ENCODE results near the gene SBK3. TPM values are rescaled to one million over a fixed set of nuclear protein-coding genes. Genes with fewer than 3 reads are reported as not detected.
"Not testable (repeated sequence)": the region's sequence is repeated elsewhere in the genome, so short reads cannot be mapped to it uniquely, and the experiment has no call there.

The SBK3 gene
- total RNA-seq, 1 experiment from 2014 or later = 1.2 TPM

DNA sequence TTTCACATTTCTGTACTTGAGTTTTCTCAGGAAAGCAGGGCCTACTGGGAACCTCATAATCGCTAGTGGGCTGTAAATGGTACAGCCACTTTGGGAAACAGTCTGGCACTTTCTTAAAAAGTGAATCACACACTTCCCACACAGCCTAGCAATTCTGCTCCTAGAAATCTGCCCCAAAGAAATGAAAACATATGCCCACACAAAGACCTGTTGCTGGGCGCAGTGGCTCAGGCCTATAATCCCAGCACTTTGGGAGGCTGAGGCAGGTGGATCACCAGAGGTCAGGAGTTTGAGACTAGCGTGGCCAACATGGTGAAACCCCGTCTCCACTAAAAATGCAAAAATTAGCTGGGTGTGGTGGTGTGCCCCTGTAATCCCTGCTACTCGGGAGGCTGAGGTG is 24.1 kb upstream of the SBK3 start:
- H2AFZ ChIP-seq (ENCODE audit: low read depth, low read length, poor library complexity, severe bottlenecking); H3K27ac ChIP-seq (ENCODE audit: low read depth, low read length); H3K9me3 ChIP-seq (ENCODE audit: control insufficient read depth in 1 of 2, insufficient read depth in 1 of 2, low read depth in 1 of 2, low read length in 2 of 2); CTCF ChIA-PET; ATAC-seq; BruUV-seq (replicated peaks); intact Hi-C loops (cut with micrococcal nuclease); H3K36me3 ChIP-seq (ENCODE audit: control insufficient read depth in 1 of 2, insufficient read depth in 2 of 2, low read length in 2 of 2); H3K4me3 ChIP-seq (replicated peaks in 1 of 2; ENCODE audit: low read depth in 1 of 2, low read length in 2 of 2); H3K27me3 ChIP-seq (ENCODE audit: insufficient read depth, low read length); H3K9ac ChIP-seq (ENCODE audit: low read length); H3K79me2 ChIP-seq (ENCODE audit: insufficient read depth, low read length); H3K4me1 ChIP-seq (ENCODE audit: control insufficient read depth in 1 of 2, insufficient read depth in 2 of 2, low read length in 2 of 2); H3K4me2 ChIP-seq (ENCODE audit: low read length); POLR2A ChIA-PET; RAD21 ChIA-PET (ENCODE audit: low non-redundant PET in 1 of 2, low total read pairs in 2 of 2, uncharacterized antibody in 2 of 2, unreplicated experiment in 2 of 2); H3K9me2 ChIP-seq (ENCODE audit: insufficient read depth); DNase-seq (ENCODE audit: low read depth, low spot score); H4K20me1 ChIP-seq (ENCODE audit: insufficient read depth): not testable (repeated sequence)

GRCh38 chr19:55567708-55568328 is 22.5 kb upstream of the SBK3 start:
- TF ChIP-seq SP1 (IDR thresholded peaks at IDR 0.05; ENCODE audit: low read depth) (no peak), TCF7L2 (IDR thresholded peaks at IDR 0.05; ENCODE audit: borderline replicate concordance, extremely low read depth, insufficient read depth, insufficient read length) (no peak)
- Histone ChIP-seq H3K4me3 (replicated peaks in 1 of 2; ENCODE audit: low read depth in 1 of 2, low read length in 2 of 2) (no peak overlapping the region), H3K4me1 (ENCODE audit: control insufficient read depth in 1 of 2, insufficient read depth in 2 of 2, low read length in 2 of 2) (no peaks in the 10 kb centered on the region), H3K4me2 (ENCODE audit: low read length) (no peak overlapping the region), H3K36me3 (ENCODE audit: control insufficient read depth in 1 of 2, insufficient read depth in 2 of 2, low read length in 2 of 2) (no peaks in the 10 kb centered on the region), H2AFZ (ENCODE audit: low read depth, low read length, poor library complexity, severe bottlenecking) (no peak overlapping the region), H3K27me3 (ENCODE audit: insufficient read depth, low read length) (no peaks in the 10 kb centered on the region), H3K27ac (ENCODE audit: low read depth, low read length) (no peak overlapping the region), H3K9me2 (ENCODE audit: insufficient read depth) (no peaks in the 10 kb centered on the region), H3K79me2 (ENCODE audit: insufficient read depth, low read length) (no peaks in the 10 kb centered on the region), H4K20me1 (ENCODE audit: insufficient read depth) (no peaks in the 10 kb centered on the region), H3K9ac (ENCODE audit: low read length) (no peak overlapping the region), H3K9me3 (ENCODE audit: control insufficient read depth in 1 of 2, insufficient read depth in 1 of 2, low read depth in 1 of 2, low read length in 2 of 2) (no peaks in the 10 kb centered on the region)
- ATAC-seq = no peak
- RAD21 ChIA-PET (ENCODE audit: low non-redundant PET in 1 of 2, low total read pairs in 2 of 2, uncharacterized antibody in 2 of 2, unreplicated experiment in 2 of 2) = no interaction called here
- BruUV-seq (replicated peaks) = no TSS peak
- intact Hi-C loops (cut with micrococcal nuclease) = no loop called here
- POLR2A ChIA-PET = no interaction called here
- DNase-seq (ENCODE audit: low read depth, low spot score) = no peak
- CTCF ChIA-PET = no interaction called here

DNA sequence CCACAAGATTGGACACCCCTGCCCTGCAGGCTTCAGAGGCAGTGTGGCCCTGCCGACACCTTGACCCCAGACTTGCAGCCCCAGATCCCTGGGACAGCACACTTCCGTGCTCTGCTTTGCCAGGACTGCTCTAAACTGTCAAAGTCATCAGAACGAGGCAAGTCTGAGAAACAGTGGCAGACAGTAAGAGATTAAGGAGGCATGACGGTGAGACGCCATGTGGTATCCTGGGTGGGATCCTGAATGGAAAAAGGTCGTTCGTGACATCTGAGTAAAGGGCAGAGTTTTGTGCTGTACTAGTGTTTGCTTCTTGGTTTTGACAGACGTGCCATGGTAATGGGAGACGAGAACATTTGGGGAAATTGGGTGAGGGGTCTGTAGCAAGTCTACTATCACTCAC is 21.5 kb upstream of the SBK3 start:
- H4K20me1 ChIP-seq (ENCODE audit: insufficient read depth) = no peaks in the 10 kb centered on the region
- ChIA-PET RAD21 (ENCODE audit: low non-redundant PET in 1 of 2, low total read pairs in 2 of 2, uncharacterized antibody in 2 of 2, unreplicated experiment in 2 of 2) (no interaction called here), CTCF (no interaction called here), POLR2A (no interaction called here)
- H3K9ac ChIP-seq (ENCODE audit: low read length) = no peak overlapping the region
- no peaks in the 10 kb centered on the region for H3K4me1 ChIP-seq (ENCODE audit: control insufficient read depth in 1 of 2, insufficient read depth in 2 of 2, low read length in 2 of 2)
- H3K4me2 ChIP-seq (ENCODE audit: low read length) = no peak overlapping the region
- DNase-seq (ENCODE audit: low read depth, low spot score) = no peak
- no peaks in the 10 kb centered on the region for H3K36me3 ChIP-seq (ENCODE audit: control insufficient read depth in 1 of 2, insufficient read depth in 2 of 2, low read length in 2 of 2)
- H3K9me3 ChIP-seq (ENCODE audit: control insufficient read depth in 1 of 2, insufficient read depth in 1 of 2, low read depth in 1 of 2, low read length in 2 of 2) = no peaks in the 10 kb centered on the region
- BruUV-seq (replicated peaks) = no TSS peak
- H3K9me2 ChIP-seq (ENCODE audit: insufficient read depth) = no peaks in the 10 kb centered on the region
- no peak overlapping the region for H3K27ac ChIP-seq (ENCODE audit: low read depth, low read length)
- H3K79me2 ChIP-seq (ENCODE audit: insufficient read depth, low read length) = no peaks in the 10 kb centered on the region
- H3K27me3 ChIP-seq (ENCODE audit: insufficient read depth, low read length) = no peaks in the 10 kb centered on the region
- no peak for ATAC-seq
- intact Hi-C loops (cut with micrococcal nuclease) = no loop called here
- no peak overlapping the region for H3K4me3 ChIP-seq (replicated peaks in 1 of 2; ENCODE audit: low read depth in 1 of 2, low read length in 2 of 2)
- no peak overlapping the region for H2AFZ ChIP-seq (ENCODE audit: low read depth, low read length, poor library complexity, severe bottlenecking)
- TF ChIP-seq CEBPB (IDR thresholded peaks at IDR 0.05; ENCODE audit: low read depth) (no peak), CBX3 (IDR thresholded peaks at IDR 0.05; ENCODE audit: low read depth) (no peak), SRF (IDR thresholded peaks at IDR 0.05; ENCODE audit: low read depth) (no peak), SIN3A (IDR thresholded peaks at IDR 0.05; ENCODE audit: low read depth) (no peak), YY1 (IDR thresholded peaks at IDR 0.05; ENCODE audit: extremely low read depth, insufficient replicate concordance, low read depth, low read length) (no peak), TCF7L2 (IDR thresholded peaks at IDR 0.05; ENCODE audit: borderline replicate concordance, extremely low read depth, insufficient read depth, insufficient read length) (no peak), REST (IDR thresholded peaks at IDR 0.05; ENCODE audit: low read depth) (no peak), RAD21 (IDR thresholded peaks at IDR 0.05; ENCODE audit: low read depth) (no peak)
- TF ChIP-seq, protein P1, sequence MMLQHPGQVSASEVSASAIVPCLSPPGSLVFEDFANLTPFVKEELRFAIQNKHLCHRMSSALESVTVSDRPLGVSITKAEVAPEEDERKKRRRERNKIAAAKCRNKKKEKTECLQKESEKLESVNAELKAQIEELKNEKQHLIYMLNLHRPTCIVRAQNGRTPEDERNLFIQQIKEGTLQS (IDR thresholded peaks at IDR 0.05) = no peak
- TF ChIP-seq, protein P2, sequence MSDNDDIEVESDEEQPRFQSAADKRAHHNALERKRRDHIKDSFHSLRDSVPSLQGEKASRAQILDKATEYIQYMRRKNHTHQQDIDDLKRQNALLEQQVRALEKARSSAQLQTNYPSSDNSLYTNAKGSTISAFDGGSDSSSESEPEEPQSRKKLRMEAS (IDR thresholded peaks at IDR 0.05) = no peak

Data from HCT116 (cell line).